VCaP (cell line): ENCODE data around the gene MYL4.
"Not testable (repeated sequence)": the region's sequence is repeated elsewhere in the genome, so short reads cannot be mapped to it uniquely, and the experiment has no call there.

Experiments used
- H3K27ac ChIP-seq: fragments of 450-650 bp; 2 replicates; pipeline ENCODE4 v1.5.1; 2017
- CTCF ChIP-seq: fragments of 450-650 bp; conservative IDR thresholded peaks from 2 replicates; pipeline ENCODE4 v1.5.1; 2017; ENCODE audit warnings: mild to moderate bottlenecking, moderate library complexity

Gene MYL4

GRCh38 chr17:47265983-47266541 lies 56.9 kb downstream of the MYL4 start:
- H3K27ac ChIP-seq, result no peak overlapping the region
- no peak for TF ChIP-seq CTCF

GRCh38 chr17:47266782-47267181 lies 57.6 kb downstream of the MYL4 start:
- no peak overlapping the region for H3K27ac ChIP-seq
- TF ChIP-seq CTCF, result no peak

- no peak overlapping the region for H3K27ac ChIP-seq
- no peak for TF ChIP-seq CTCF
These were observed 58.2 kb downstream of the MYL4 start for GRCh38 chr17:47267354-47267828.

- not testable (repeated sequence) for H3K27ac ChIP-seq
These were observed 59.8 kb downstream of the MYL4 start for GRCh38 chr17:47268964-47269363.

- not testable (repeated sequence) for H3K27ac ChIP-seq
These were observed 60.6 kb downstream of the MYL4 start for GRCh38 chr17:47269561-47270280.

- no peak overlapping the region for H3K27ac ChIP-seq
- no peak for TF ChIP-seq CTCF
These were observed 62.0 kb downstream of the MYL4 start for GRCh38 chr17:47270946-47271705.

GRCh38 chr17:47272491-47272890 lies 63.3 kb downstream of the MYL4 start:
- no peak overlapping the region for H3K27ac ChIP-seq
- TF ChIP-seq CTCF, result no peak

GRCh38 chr17:47273245-47273644 lies 64.1 kb downstream of the MYL4 start:
- no peak for TF ChIP-seq CTCF
- H3K27ac ChIP-seq, result no peak overlapping the region
